NCI-H1694 (cell line): ENCODE results near the gene TLDC2.

Experiments
- DNase-seq: peaks from one replicate; lab custom pipeline; 2025; lab: John Stamatoyannopoulos, UW

Gene TLDC2

GRCh38 chr20:36850759-36851158 lies 25.2 kb upstream of the TLDC2 start:
- DNase-seq: no peak

- no peak for DNase-seq
Measured at GRCh38 chr20:36851490-36851889, 24.4 kb upstream of the TLDC2 start.

- DNase-seq: no peak
Measured at GRCh38 chr20:36852187-36852586, 23.8 kb upstream of the TLDC2 start.

- no peak for DNase-seq
Measured at GRCh38 chr20:36854348-36855240, 21.3 kb upstream of the TLDC2 start.

GRCh38 chr20:36855241-36855657 lies 20.7 kb upstream of the TLDC2 start:
- no peak for DNase-seq

- DNase-seq: no peak
Measured at GRCh38 chr20:36856195-36856594, 19.7 kb upstream of the TLDC2 start.

- no peak for DNase-seq
Measured at GRCh38 chr20:36856691-36857635, 19.0 kb upstream of the TLDC2 start.

- no peak for DNase-seq
Measured at GRCh38 chr20:36859282-36859555, 16.7 kb upstream of the TLDC2 start.

GRCh38 chr20:36859700-36860330 lies 16.1 kb upstream of the TLDC2 start:
- DNase-seq: no peak

- no peak for DNase-seq
Measured at GRCh38 chr20:36860339-36860738, 15.6 kb upstream of the TLDC2 start.

- DNase-seq: no peak
Measured at GRCh38 chr20:36860811-36861624, 14.9 kb upstream of the TLDC2 start.

- no peak for DNase-seq
Measured at GRCh38 chr20:36861625-36861874, 14.4 kb upstream of the TLDC2 start.

GRCh38 chr20:36861875-36862801 lies 13.8 kb upstream of the TLDC2 start:
- peak; percentile 50 for DNase-seq

- DNase-seq: no peak
Measured at GRCh38 chr20:36862857-36863668, 12.9 kb upstream of the TLDC2 start.

GRCh38 chr20:36865076-36865860 lies 10.7 kb upstream of the TLDC2 start:
- DNase-seq: no peak

GRCh38 chr20:36865861-36866149 lies 10.1 kb upstream of the TLDC2 start:
- no peak for DNase-seq

GRCh38 chr20:36866164-36866563 lies 9.8 kb upstream of the TLDC2 start:
- no peak for DNase-seq

GRCh38 chr20:36866681-36867495 lies 9.1 kb upstream of the TLDC2 start:
- DNase-seq: no peak
